Non-pigmented ciliary epithelial cell (primary cell): Measurements from ENCODE around the gene PIGS.
A peak's percentile ranks its signal among the peaks of the same experiment; 100 is the strongest.
"Not testable (repeated sequence)": the region's sequence is repeated elsewhere in the genome, so short reads cannot be mapped to it uniquely, and the experiment has no call there.

Experiments used
- DNase-seq: peaks from one replicate; pipeline ENCODE4 v3.0.0-alpha.2; 2010; ENCODE audit warnings: low read depth

PIGS gene

GRCh38 chr17:28578246-28579195 is 7.2 kb upstream of the PIGS start:
- no peak for DNase-seq

GRCh38 chr17:28577466-28577824 is 6.1 kb upstream of the PIGS start:
- DNase-seq: no peak

GRCh38 chr17:28576758-28577465 is 5.6 kb upstream of the PIGS start, which contains the start of gene ALDOC:
TSS of gene ALDOC (minus strand) at chr17:28576895. CDS start at chr17:28575532, 1,363 bp downstream.
- DNase-seq: peak; percentile 76

- DNase-seq: not testable (repeated sequence)
These were observed 4.7 kb upstream of the PIGS start for GRCh38 chr17:28576016-28576415.

- no peak for DNase-seq
These were observed 3.9 kb upstream of the PIGS start for GRCh38 chr17:28575126-28575795.

- DNase-seq: no peak
These were observed 3.2 kb upstream of the PIGS start for GRCh38 chr17:28574526-28574925.

GRCh38 chr17:28573966-28574480 is 2.7 kb upstream of the PIGS start:
- DNase-seq: no peak

- DNase-seq: no peak
These were observed 2.2 kb upstream of the PIGS start for GRCh38 chr17:28573521-28573920.

GRCh38 chr17:28573040-28573380 is 1.7 kb upstream of the PIGS start:
- no peak for DNase-seq

- no peak for DNase-seq
These were observed 1.1 kb upstream of the PIGS start for GRCh38 chr17:28572259-28573039.

- DNase-seq: no peak
These were observed 486 bp downstream of the PIGS start for GRCh38 chr17:28570716-28571360.

- no peak for DNase-seq
These were observed 1.9 kb downstream of the PIGS start for GRCh38 chr17:28569446-28569845.

GRCh38 chr17:28567604-28568003 is 3.7 kb downstream of the PIGS start:
- no peak for DNase-seq

- DNase-seq: peak; percentile 48
These were observed 7.8 kb downstream of the PIGS start for GRCh38 chr17:28563475-28563874.

GRCh38 chr17:28555022-28555421 is 16.3 kb downstream of the PIGS start:
- no peak for DNase-seq

GRCh38 chr17:28554565-28554964 is 16.8 kb downstream of the PIGS start:
- DNase-seq: no peak

GRCh38 chr17:28553000-28553505 is 18.3 kb downstream of the PIGS start:
- no peak for DNase-seq

GRCh38 chr17:28552176-28552999 is 18.9 kb downstream of the PIGS start, which contains the start of gene UNC119:
TSS of gene UNC119 (minus strand) at chr17:28552624. CDS start at chr17:28552557, 67 bp downstream.
- no peak for DNase-seq

- DNase-seq: no peak
These were observed 19.7 kb downstream of the PIGS start for GRCh38 chr17:28551421-28552175.
